Astrocyte (in vitro differentiated cells and primary cell): ENCODE data around the gene CDH13. TPM values are rescaled to one million over a fixed set of nuclear protein-coding genes. Genes with fewer than 3 reads are reported as not detected.

ENCODE experiments used
- DNase-seq: peaks from one replicate; pipeline ENCODE4 v3.0.0-alpha.2; 2010; ENCODE audit warnings: low read depth
- FAIRE-seq: peaks from 2 replicates; lab custom pipeline; 2011; peaks lifted over from hg19 to GRCh38; lab: Jason Lieb, UNC
- H2AFZ ChIP-seq: 2 replicates; pipeline ENCODE4 v1.6.0; 2012; ENCODE audit warnings: low read depth, low read length, inconsistent platforms
- H3K27ac ChIP-seq: 2 replicates; pipeline ENCODE4 v1.5.1; 2011; ENCODE audit warnings: low read depth, low read length, inconsistent platforms
- H3K27me3 ChIP-seq: 2 replicates; pipeline ENCODE4 v1.6.0; 2011; ENCODE audit warnings: low read length, inconsistent platforms; ENCODE audit not compliant: insufficient read depth
- H3K36me3 ChIP-seq: 2 replicates; pipeline ENCODE4 v1.5.1; 2011; ENCODE audit warnings: low read length, inconsistent platforms; ENCODE audit not compliant: insufficient read depth
- H3K4me1 ChIP-seq: 2 replicates; pipeline ENCODE4 v1.5.1; 2011; ENCODE audit warnings: low read length, inconsistent platforms; ENCODE audit not compliant: insufficient read depth
- H3K4me2 ChIP-seq: 2 replicates; pipeline ENCODE4 v1.6.0; 2012; ENCODE audit warnings: low read length, inconsistent platforms
- H3K4me3 ChIP-seq: 2 replicates; pipeline ENCODE4 v1.5.1; 2011; ENCODE audit warnings: low read depth, mild to moderate bottlenecking, low read length, inconsistent platforms; ENCODE audit not compliant: insufficient read depth
- H3K79me2 ChIP-seq: 2 replicates; pipeline ENCODE4 v1.6.0; 2012; ENCODE audit warnings: mild to moderate bottlenecking, low read length, inconsistent platforms; ENCODE audit not compliant: insufficient read depth
- H3K9ac ChIP-seq: 2 replicates; pipeline ENCODE4 v1.6.0; 2012; ENCODE audit warnings: mild to moderate bottlenecking, low read length, inconsistent platforms
- H3K9me3 ChIP-seq: 2 replicates; pipeline ENCODE4 v1.5.1; 2012; ENCODE audit warnings: low read depth, mild to moderate bottlenecking, low read length, inconsistent platforms; ENCODE audit not compliant: insufficient read depth
- H4K20me1 ChIP-seq: 2 replicates; pipeline ENCODE4 v1.6.0; 2012; ENCODE audit warnings: low read length, inconsistent platforms; ENCODE audit not compliant: insufficient read depth
- H3K27ac Mint-ChIP-seq: one replicate; pipeline ENCODE4 v1.8.0; 2021; ENCODE audit warnings: mild to moderate bottlenecking, mixed read lengths; ENCODE audit not compliant: unreplicated experiment
- H3K27me3 Mint-ChIP-seq: one replicate; pipeline ENCODE4 v1.8.0; 2021; ENCODE audit warnings: low read depth, mixed read lengths; ENCODE audit not compliant: unreplicated experiment
- H3K36me3 Mint-ChIP-seq: one replicate; pipeline ENCODE4 v1.8.0; 2021; ENCODE audit warnings: low read depth, mixed read lengths; ENCODE audit not compliant: unreplicated experiment
- H3K4me1 Mint-ChIP-seq: one replicate; pipeline ENCODE4 v1.8.0; 2021; ENCODE audit warnings: low read depth, mixed read lengths; ENCODE audit not compliant: unreplicated experiment
- H3K4me3 Mint-ChIP-seq: one replicate; pipeline ENCODE4 v1.8.0; 2021; ENCODE audit warnings: mild to moderate bottlenecking, moderate library complexity, mixed read lengths; ENCODE audit not compliant: unreplicated experiment
- H3K9me3 Mint-ChIP-seq: one replicate; pipeline ENCODE4 v1.8.0; 2021; ENCODE audit warnings: mild to moderate bottlenecking, mixed read lengths; ENCODE audit not compliant: unreplicated experiment
- CTCF ChIP-seq: IDR thresholded peaks from 2 replicates; pipeline ENCODE4 v1.5.1; 2011; ENCODE audit warnings: low read depth, mild to moderate bottlenecking, inconsistent platforms, low read length, moderate library complexity; ENCODE audit not compliant: insufficient read depth
- EZH2 ChIP-seq: IDR thresholded peaks from 2 replicates; pipeline ENCODE4 v1.6.1; 2012; ENCODE audit warnings: mild to moderate bottlenecking, low read length, inconsistent platforms; ENCODE audit not compliant: insufficient read depth
- total RNA-seq: library from RNA; stranded (reverse); gene quantifications from 2 replicates; pipeline ENCODE4 v1.2.1, GENCODE V29; 2021

CDH13 gene
- total RNA-seq, 1 donor from 2014 or later = 41.7 TPM

DNA sequence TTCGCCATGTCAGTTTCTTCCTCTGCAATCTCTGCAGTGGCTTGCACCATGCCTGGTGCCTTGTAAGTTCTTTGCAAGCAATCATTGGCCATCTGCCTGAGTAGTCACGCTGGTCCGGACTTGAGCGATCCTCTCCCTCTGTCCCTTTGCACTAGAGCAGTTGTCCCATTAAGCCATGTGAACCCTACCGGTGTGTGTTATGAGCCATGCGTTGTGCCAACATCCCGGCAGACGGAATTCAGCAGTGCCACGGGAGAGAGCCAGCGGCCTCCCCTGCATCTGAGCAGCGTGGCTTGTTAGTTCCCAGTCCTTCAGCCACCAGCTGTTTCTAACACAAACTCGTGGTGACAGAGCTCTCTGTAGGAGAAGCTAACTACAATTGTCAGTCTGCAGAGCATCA is 905.9 kb downstream of the CDH13 start:
- H3K27ac ChIP-seq = no peak overlapping the region
- FAIRE-seq (no peak), DNase-seq (no peak)
- H3K9me3 ChIP-seq = no peaks in the 10 kb centered on the region
- TF ChIP-seq CTCF (no peak), EZH2 (no peak)
- no peaks in the 10 kb centered on the region for H4K20me1 ChIP-seq
- H3K4me3 ChIP-seq = no peak overlapping the region
- H3K9me3 Mint-ChIP-seq = no peaks in the 10 kb centered on the region
- peaks cover 20% of the 10 kb centered on the region for H3K4me1 ChIP-seq
- peaks cover 9% of the 10 kb centered on the region for H3K4me1 Mint-ChIP-seq
- H2AFZ ChIP-seq = no peak overlapping the region
- H3K27ac Mint-ChIP-seq = no peak overlapping the region
- H3K4me2 ChIP-seq = peak overlapping the region; percentile 55
- H3K9ac ChIP-seq = no peak overlapping the region
- H3K4me3 Mint-ChIP-seq = no peak overlapping the region
- H3K36me3 Mint-ChIP-seq = no peaks in the 10 kb centered on the region
- no peaks in the 10 kb centered on the region for H3K36me3 ChIP-seq
- H3K79me2 ChIP-seq = no peaks in the 10 kb centered on the region
- no peaks in the 10 kb centered on the region for H3K27me3 Mint-ChIP-seq
- H3K27me3 ChIP-seq = no peaks in the 10 kb centered on the region

DNA sequence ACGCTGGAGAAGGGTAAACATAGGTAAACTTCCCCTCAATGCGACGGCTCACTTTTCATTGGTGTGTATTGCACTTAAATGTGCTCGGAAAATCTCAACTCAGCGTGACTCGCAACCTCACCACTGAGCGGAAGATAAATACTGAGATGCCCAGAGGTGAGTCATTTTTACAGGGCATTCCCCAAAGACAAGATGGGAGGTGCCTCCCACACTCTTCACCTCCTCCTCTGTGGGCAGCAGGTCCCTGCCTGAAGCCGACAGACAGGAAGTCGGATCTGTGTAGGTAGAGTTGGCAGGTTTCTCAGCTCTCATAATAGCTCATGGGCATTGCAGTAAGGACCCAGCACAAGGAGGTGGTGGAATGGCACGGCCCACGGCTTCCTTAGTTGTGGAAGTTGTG is 906.4 kb downstream of the CDH13 start:
- no peaks in the 10 kb centered on the region for H3K27me3 ChIP-seq
- peaks cover 20% of the 10 kb centered on the region for H3K4me1 ChIP-seq
- H3K36me3 ChIP-seq = no peaks in the 10 kb centered on the region
- H4K20me1 ChIP-seq = no peaks in the 10 kb centered on the region
- no peak overlapping the region for H2AFZ ChIP-seq
- FAIRE-seq (peak; percentile 56), DNase-seq (peak; percentile 64)
- Mint-ChIP-seq H3K36me3 (no peaks in the 10 kb centered on the region), H3K27ac (no peak overlapping the region), H3K9me3 (no peaks in the 10 kb centered on the region), H3K4me1 (peaks cover 9% of the 10 kb centered on the region), H3K27me3 (no peaks in the 10 kb centered on the region), H3K4me3 (no peak overlapping the region)
- H3K9me3 ChIP-seq = no peaks in the 10 kb centered on the region
- TF ChIP-seq EZH2 (no peak), CTCF (no peak)
- no peaks in the 10 kb centered on the region for H3K79me2 ChIP-seq
- H3K4me3 ChIP-seq = no peak overlapping the region
- H3K27ac ChIP-seq = peak overlapping the region; percentile 34
- no peak overlapping the region for H3K9ac ChIP-seq
- H3K4me2 ChIP-seq = peak overlapping the region; percentile 55

DNA sequence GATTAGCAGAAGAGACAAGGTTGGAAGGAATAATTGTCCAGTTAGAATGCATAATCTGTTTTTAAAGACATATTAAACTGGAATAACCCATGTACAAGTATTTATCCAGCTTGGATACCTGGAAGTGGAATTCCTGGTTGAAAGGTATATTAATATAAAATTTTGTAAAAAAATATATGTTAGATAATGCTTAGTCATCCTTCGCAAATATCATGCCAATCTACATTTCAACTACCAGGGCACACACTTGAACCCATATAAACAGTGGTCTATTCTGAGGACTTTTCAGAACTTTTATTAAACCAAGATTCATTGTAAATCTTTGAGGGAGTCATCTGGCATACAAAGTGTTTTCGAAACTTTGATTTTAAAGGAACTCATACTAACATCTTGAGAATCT is 911.9 kb downstream of the CDH13 start:
- DNase-seq = no peak
- no peak overlapping the region for H3K4me2 ChIP-seq
- H3K4me3 ChIP-seq = no peak overlapping the region
- no peak overlapping the region for H3K9ac ChIP-seq
- no peak for FAIRE-seq
- Mint-ChIP-seq H3K4me1 (no peaks in the 10 kb centered on the region), H3K4me3 (no peak overlapping the region), H3K27ac (no peak overlapping the region), H3K9me3 (peaks cover 2% of the 10 kb centered on the region), H3K27me3 (peaks cover 5% of the 10 kb centered on the region), H3K36me3 (no peaks in the 10 kb centered on the region)
- no peak overlapping the region for H2AFZ ChIP-seq
- no peak overlapping the region for H3K27ac ChIP-seq
- no peaks in the 10 kb centered on the region for H4K20me1 ChIP-seq
- H3K4me1 ChIP-seq = no peaks in the 10 kb centered on the region
- no peaks in the 10 kb centered on the region for H3K27me3 ChIP-seq
- no peaks in the 10 kb centered on the region for H3K36me3 ChIP-seq
- no peaks in the 10 kb centered on the region for H3K79me2 ChIP-seq
- H3K9me3 ChIP-seq = no peaks in the 10 kb centered on the region
- TF ChIP-seq CTCF (no peak), EZH2 (no peak)
